ENCODE data around the gene FOS.
"Not testable (repeated sequence)": the region's sequence is repeated elsewhere in the genome, so short reads cannot be mapped to it uniquely, and the experiment has no call there.

Gene FOS

GRCh38 chr14:75278422-75279152 is at the start of gene FOS:
TSS of gene FOS (plus strand) at chr14:75278828. CDS start at chr14:75278983, 155 bp downstream.
- peak; percentile 86 to 93 for DNase-seq

- no peak for DNase-seq
Measured at GRCh38 chr14:75229661-75230139, 48.9 kb upstream of the FOS start.

GRCh38 chr14:75230140-75230792 is 48.4 kb upstream of the FOS start:
- peak in 1 of 2 experiments; percentile 6 for DNase-seq

- DNase-seq: no peak
Measured at GRCh38 chr14:75231320-75231719, 47.3 kb upstream of the FOS start.

- no peak for DNase-seq
Measured at GRCh38 chr14:75232191-75232590, 46.4 kb upstream of the FOS start.

GRCh38 chr14:75232597-75232996 is 46.0 kb upstream of the FOS start:
- DNase-seq: no peak

- DNase-seq: no peak
Measured at GRCh38 chr14:75234173-75235115, 44.2 kb upstream of the FOS start.

- not testable (repeated sequence) for DNase-seq
Measured at GRCh38 chr14:75235198-75235597, 43.4 kb upstream of the FOS start.

- no peak for DNase-seq
Measured at GRCh38 chr14:75236467-75236866, 42.2 kb upstream of the FOS start.

GRCh38 chr14:75236901-75237419 is 41.7 kb upstream of the FOS start:
- no peak for DNase-seq

GRCh38 chr14:75238756-75239455 is 39.7 kb upstream of the FOS start:
- no peak for DNase-seq

- no peak for DNase-seq
Measured at GRCh38 chr14:75240781-75241180, 37.8 kb upstream of the FOS start.

GRCh38 chr14:75242546-75243273 is 35.9 kb upstream of the FOS start:
- DNase-seq: no peak

GRCh38 chr14:75244121-75244520 is 34.5 kb upstream of the FOS start:
- DNase-seq: no peak

- DNase-seq: no peak
Measured at GRCh38 chr14:75246546-75247285, 31.9 kb upstream of the FOS start.

GRCh38 chr14:75247286-75247922 is 31.2 kb upstream of the FOS start:
- no peak for DNase-seq

- DNase-seq: no peak
Measured at GRCh38 chr14:75247939-75248338, 30.7 kb upstream of the FOS start.

- peak; percentile 52 to 80 for DNase-seq
Measured at GRCh38 chr14:75249251-75249957, 29.2 kb upstream of the FOS start.

- DNase-seq: no peak
Measured at GRCh38 chr14:75249958-75250336, 28.7 kb upstream of the FOS start.

- DNase-seq: no peak
Measured at GRCh38 chr14:75250800-75251199, 27.8 kb upstream of the FOS start.

All from NCI-H526 (cell line).